ENCODE data around the gene DHX58.
A peak's percentile ranks its signal among the peaks of the same experiment; 100 is the strongest.

Gene DHX58

GRCh38 chr17:42109086-42109485 is 3.4 kb downstream of the DHX58 start:
- no peak for DNase-seq

DNA sequence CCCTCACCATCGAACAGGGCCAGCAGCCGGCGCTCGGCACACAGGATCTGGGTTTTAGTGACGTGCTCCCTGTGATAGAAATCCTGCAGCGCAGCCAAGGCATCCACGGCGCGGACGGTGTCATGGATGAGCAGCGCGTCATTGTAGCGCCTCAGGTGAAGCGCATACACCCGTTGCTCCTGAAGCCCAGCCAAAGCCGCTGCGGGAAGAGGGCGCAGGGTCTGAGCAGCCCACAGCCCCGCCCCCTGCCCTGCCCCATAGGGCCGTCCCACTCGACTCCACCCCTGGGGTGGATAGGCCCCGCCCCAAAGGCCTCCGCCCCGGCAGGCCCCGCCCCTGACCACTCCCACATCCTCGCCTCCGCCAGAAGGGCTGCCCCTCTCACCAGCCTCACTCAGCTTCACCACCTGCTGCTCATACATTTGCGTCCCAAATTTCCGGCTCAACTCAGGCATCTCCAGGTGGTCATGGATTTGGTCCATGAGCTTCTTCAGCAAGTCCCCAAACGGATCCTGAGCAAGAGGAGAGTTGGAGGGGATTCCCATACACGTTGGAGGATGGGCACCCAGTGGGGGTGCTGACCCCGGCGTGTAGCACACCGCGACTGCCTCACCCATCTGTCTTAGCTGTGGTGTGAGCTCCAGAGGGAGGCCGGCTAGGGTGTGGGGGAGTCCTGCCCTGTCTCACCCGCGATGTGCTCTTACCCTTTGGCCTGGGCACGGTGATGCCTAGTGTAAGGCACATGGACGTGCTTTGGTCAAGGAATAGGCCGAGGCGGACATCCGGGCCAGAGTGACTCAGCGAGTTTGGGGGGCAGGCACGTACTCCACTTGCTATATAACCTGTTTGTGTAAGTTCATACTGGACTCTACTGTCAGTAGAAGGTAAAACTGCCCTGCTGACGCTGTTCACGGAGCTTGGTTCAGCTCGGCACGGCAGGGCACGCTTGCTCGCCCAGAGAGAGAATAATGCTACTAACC is 4.6 kb downstream of the DHX58 start:
- DNase-seq, result peak; percentile 94 to 95

DNA sequence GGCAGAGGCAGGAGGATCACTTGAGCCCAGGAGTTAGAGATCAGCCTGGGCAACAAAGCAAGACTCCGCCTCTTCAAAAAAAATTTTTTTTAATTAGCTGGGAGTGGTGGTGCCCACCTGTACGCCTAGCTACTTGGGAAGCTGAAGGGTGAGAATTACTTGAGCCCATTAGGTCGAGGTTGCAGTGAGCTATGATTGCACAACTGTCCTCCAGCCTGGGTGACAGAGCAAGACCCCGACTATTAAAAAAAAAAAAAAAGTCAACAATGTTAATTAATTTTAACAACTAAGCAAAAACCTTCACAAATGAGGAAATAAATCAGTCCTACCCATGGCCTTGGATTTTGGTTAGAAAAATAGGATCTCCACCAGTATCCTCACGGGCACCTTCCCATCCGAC is 5.4 kb downstream of the DHX58 start:
- no peak for DNase-seq

DNA sequence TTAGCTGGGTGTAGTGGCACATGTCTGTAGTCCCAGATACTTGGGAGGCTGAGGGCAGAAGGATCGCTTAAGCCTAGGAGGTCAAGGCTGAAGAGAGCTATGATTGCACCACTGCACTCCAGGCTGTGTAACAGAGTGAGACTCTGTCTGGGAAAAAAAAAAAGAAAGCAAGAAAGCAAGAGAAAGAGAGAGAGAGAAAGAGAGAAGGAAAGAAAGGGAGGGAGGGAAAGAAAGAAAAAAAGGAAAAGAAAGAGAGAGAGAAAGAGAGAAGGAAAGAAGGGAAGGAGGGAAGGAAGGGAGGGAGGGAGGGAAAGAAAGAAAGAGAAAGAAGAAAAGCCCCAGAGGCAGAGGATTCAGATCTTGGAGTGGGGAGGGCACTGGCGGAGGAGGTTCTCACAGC is 6.5 kb downstream of the DHX58 start:
- DNase-seq, result no peak

GRCh38 chr17:42104264-42104663 is 8.2 kb downstream of the DHX58 start:
- DNase-seq, result no peak

DNA sequence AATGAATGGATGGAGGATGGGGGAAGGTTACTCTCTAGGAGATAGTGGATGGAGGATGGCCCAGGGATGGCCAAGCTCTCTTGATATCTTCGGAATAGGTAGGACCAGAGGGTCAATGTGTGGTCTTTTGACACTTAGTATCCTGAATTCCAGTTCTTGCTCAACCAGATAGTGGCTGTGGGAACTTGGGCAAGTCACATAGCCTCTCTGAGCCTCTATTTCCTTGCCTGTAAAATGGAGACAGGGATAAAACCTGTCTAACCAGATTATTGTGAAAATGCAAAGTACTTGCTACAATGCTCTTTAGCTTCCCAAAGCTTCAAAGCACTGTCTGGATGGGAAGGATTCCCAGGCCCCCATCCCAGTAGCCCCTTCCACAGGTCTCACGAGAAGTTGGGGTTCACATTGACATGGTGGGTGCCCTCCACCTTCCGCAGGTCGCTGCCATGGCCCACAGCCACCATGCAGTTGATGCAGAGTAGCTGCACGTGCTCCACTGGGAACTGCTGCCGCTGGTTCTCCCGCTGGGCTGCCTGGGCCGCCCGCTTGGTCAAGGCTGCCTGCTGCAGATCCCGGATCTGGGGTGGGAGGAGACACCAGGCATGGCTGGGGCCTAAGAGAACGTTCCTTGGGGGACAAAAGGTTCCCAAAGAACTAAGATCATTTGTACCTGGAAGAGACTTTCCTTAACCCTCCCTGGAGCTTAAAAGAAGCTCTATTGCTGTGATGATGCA is 9.1 kb downstream of the DHX58 start:
- DNase-seq, result no peak

- DNase-seq, result peak; percentile 85 to 88
Measured at GRCh38 chr17:42101513-42102292, 10.8 kb downstream of the DHX58 start.

DNA sequence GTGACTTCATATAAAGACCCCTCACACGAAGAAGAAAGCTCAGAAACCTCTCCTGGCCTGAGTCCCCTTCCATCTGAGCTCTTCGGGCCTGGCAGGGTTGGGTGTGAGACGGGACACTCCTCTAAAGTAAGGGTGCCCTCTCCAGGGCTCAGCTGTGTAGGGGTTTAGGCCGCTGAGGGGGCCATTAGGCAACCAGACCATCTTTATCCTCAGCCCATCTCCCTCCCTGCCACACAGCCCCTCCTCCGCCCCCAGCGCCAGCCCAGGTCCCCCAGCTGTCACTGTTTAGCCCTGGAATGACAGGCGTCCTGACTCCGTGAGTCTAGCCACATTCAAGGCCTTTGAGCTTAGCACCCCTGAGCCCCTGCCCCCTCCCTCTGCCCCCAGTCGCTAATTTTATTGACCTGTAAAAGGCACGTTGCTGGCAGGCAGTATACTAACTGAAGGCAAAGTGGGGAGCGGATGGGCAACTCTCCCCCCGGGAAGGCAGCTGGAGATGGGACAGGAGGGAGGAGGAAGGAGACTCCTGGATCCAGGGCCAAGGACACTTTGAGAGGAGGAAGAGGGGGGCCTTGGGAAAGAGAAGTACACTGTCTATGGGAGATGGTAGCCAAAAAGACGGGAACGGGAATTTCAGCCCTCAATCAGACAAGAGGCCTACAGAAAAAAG is 13.6 kb downstream of the DHX58 start:
- DNase-seq, result no peak

GRCh38 chr17:42097691-42098631 is 14.6 kb downstream of the DHX58 start, which contains the start of gene ZNF385C:
Gene ZNF385C, minus strand, starts transcription at chr17:42098473. Its CDS starts 35,417 bp downstream, at chr17:42063056.
- DNase-seq, result peak; percentile 48 to 53

- DNase-seq, result no peak
Measured at GRCh38 chr17:42096360-42097111, 16.0 kb downstream of the DHX58 start.

GRCh38 chr17:42094375-42095069 is 18.0 kb downstream of the DHX58 start:
- DNase-seq, result no peak

DNA sequence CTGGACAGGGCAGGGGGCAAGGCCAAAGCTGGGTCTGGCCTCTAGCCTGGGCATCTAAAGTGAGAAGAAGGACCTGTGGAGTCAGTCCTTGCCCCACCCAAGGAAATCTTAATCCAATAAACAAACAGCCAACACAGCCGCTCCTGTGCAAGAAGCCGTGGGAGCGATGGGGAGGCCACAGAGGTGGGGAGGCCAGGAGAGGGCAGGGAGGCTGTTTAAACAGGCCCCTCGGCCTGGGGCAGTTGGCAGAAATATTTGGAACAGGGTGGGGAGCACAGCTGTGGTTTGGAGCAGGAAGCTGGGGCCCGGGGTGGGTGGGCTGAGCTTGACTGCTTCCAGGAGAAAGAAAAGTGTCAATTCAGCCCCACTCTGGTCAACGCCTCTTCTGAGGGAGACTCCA is 19.6 kb downstream of the DHX58 start:
- DNase-seq, result no peak

DNA sequence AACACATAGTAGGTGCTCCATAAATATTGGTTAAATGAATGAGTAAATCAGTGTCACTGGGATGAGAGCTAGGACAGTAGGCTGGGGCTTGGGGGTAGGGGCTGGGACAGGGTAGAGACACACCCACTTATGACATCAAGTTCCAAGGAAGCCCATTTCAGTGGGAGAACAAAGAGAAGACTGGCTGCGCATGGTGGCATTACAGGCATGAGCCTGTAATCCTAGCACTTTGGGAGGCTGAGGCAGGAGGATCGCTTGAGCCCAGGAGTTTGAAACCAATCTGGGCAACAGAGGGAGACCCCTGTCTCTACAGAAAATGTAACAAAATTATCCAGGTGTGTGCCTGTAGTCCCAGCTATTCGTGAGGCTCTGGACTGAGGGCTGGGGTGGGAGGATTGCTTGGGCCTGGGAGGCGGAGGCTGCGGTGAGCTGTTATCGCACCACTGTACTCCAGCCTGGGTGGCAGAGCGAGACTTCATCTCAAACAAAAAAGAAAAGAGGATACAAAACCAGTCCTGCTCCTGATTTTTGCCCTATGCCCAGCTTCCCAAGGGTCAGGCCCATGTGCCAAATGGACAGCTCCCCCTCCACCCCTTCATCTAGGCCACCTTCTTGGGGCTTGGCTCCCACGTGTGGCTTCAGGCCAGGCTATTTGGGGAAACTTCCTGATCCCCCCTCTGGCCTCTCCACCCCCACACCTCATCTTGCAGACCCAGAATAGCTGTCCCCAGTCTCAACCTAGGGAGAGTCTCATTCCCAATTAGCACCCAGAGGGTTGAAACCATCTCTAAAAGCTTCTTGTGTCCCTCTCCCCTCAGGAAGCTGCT is 21.3 kb downstream of the DHX58 start:
- DNase-seq, result no peak

DNA sequence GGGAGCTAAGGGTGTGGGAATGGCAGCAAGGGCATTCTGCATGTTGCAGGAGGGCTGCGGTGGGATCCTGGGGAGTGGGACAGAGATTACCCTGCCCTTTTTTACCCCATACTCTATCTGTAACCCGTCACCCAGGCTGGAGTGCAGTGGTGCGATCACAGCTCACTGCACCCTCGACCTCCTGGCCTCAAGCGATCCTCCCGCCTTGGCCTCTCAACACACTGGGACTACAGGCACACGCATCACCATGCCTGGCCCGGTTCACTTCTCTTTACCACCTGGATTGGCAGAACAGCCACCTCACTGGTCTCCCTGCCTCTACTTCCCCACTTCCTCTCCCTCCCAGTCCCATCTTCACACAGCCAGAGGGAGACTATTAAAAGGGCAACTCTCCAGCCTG is 23.8 kb downstream of the DHX58 start:
- DNase-seq, result no peak

GRCh38 chr17:42087736-42088705 is 24.5 kb downstream of the DHX58 start:
- no peak for DNase-seq

GRCh38 chr17:42087042-42087701 is 25.3 kb downstream of the DHX58 start:
- no peak for DNase-seq

- no peak for DNase-seq
Measured at GRCh38 chr17:42081516-42082129, 30.9 kb downstream of the DHX58 start.

Measured in activated CD4-positive, alpha-beta T cell treated with anti-CD3 and anti-CD28 coated beads, Interleukin-2, amount 50 U/mL, for 48 hours (primary cell).